ENCODE results near the gene CLPTM1L.

CLPTM1L gene

GRCh38 chr5:1322036-1322900, 22.6 kb downstream of the CLPTM1L start:
- H3K27ac ChIP-seq: no peak overlapping the region
- TF ChIP-seq CTCF (IDR thresholded peaks at IDR 0.05) (no peak), ZFX (IDR thresholded peaks at IDR 0.05; ENCODE audit: borderline replicate concordance) (no peak)

GRCh38 chr5:1321576-1321975, 23.3 kb downstream of the CLPTM1L start:
- TF ChIP-seq CTCF (IDR thresholded peaks at IDR 0.05) (no peak), ZFX (IDR thresholded peaks at IDR 0.05; ENCODE audit: borderline replicate concordance) (no peak)
- H3K27ac ChIP-seq: no peak overlapping the region

GRCh38 chr5:1320436-1321344, 24.2 kb downstream of the CLPTM1L start:
- H3K27ac ChIP-seq: no peak overlapping the region
- no peak for TF ChIP-seq ZFX (IDR thresholded peaks at IDR 0.05; ENCODE audit: borderline replicate concordance)
- TF ChIP-seq CTCF (IDR thresholded peaks at IDR 0.05): no peak

GRCh38 chr5:1319436-1320256, 25.3 kb downstream of the CLPTM1L start:
- H3K27ac ChIP-seq: no peak overlapping the region
- TF ChIP-seq CTCF (IDR thresholded peaks at IDR 0.05): no peak
- no peak for TF ChIP-seq ZFX (IDR thresholded peaks at IDR 0.05; ENCODE audit: borderline replicate concordance)

GRCh38 chr5:1318659-1319251, 26.1 kb downstream of the CLPTM1L start:
- no peak overlapping the region for H3K27ac ChIP-seq

More at GRCh38 chr5:1318659-1319251, 26.1 kb downstream of the CLPTM1L start:
- no peak for TF ChIP-seq CTCF (IDR thresholded peaks at IDR 0.05)
- no peak for TF ChIP-seq ZFX (IDR thresholded peaks at IDR 0.05; ENCODE audit: borderline replicate concordance)
